Karpas-422 (cell line): ENCODE data around the gene B4GALT3. TPM values are rescaled to one million over a fixed set of nuclear protein-coding genes. Genes with fewer than 3 reads are reported as not detected.

Experiments
- DNase-seq: peaks from one replicate; pipeline ENCODE4 v3.0.0-alpha.2; 2015
- H2AFZ ChIP-seq: fragments of 200-600 bp; sonication (generic); 2 replicates; pipeline ENCODE4 v1.6.1; 2014; ENCODE audit warnings: antibody characterized with exemption, low read length, mixed read lengths
- H3K27ac ChIP-seq: fragments of 200-600 bp; sonication (generic); 2 replicates; pipeline ENCODE4 v1.5.1; 2014; ENCODE audit warnings: mild to moderate bottlenecking, low read length, moderate library complexity
- H3K27me3 ChIP-seq: fragments of 200-600 bp; sonication (generic); 2 replicates; pipeline ENCODE4 v1.6.1; 2014; ENCODE audit warnings: low read length, mixed read lengths
- H3K36me3 ChIP-seq: fragments of 200-600 bp; sonication (generic); 2 replicates; pipeline ENCODE4 v1.6.1; 2014; ENCODE audit warnings: low read length, mixed read lengths; ENCODE audit not compliant: insufficient read depth
- H3K4me1 ChIP-seq: fragments of 200-600 bp; sonication (generic); 2 replicates; pipeline ENCODE4 v1.6.1; 2014; ENCODE audit warnings: mild to moderate bottlenecking, low read length, mixed read lengths
- H3K4me2 ChIP-seq: fragments of 200-600 bp; sonication (generic); 2 replicates; pipeline ENCODE4 v1.6.1; 2014; ENCODE audit warnings: low read length, low read depth, mild to moderate bottlenecking; ENCODE audit not compliant: poor library complexity, severe bottlenecking
- H3K4me3 ChIP-seq: fragments of 200-600 bp; sonication (generic); 2 replicates; pipeline ENCODE4 v1.5.1; 2014; ENCODE audit warnings: mild to moderate bottlenecking, antibody characterized with exemption, low read length, mixed read lengths
- H3K79me2 ChIP-seq: fragments of 200-600 bp; sonication (generic); 2 replicates; pipeline ENCODE4 v1.6.1; 2014; ENCODE audit warnings: mild to moderate bottlenecking, low read length, mixed read lengths
- H3K9ac ChIP-seq: fragments of 200-600 bp; sonication (generic); 2 replicates; pipeline ENCODE4 v1.6.0; 2014; ENCODE audit warnings: low read length
- H3K9me2 ChIP-seq: fragments of 200-600 bp; sonication (generic), shearing (Covaris generic); replicated peaks from 2 replicates; pipeline ENCODE4 v1.6.0; 2014; ENCODE audit warnings: mild to moderate bottlenecking, low read length, moderate library complexity; ENCODE audit not compliant: insufficient read depth
- H3K9me3 ChIP-seq: fragments of 300-700, 200-600 bp; sonication (generic); 2 replicates; pipeline ENCODE4 v1.6.1; 2014; ENCODE audit warnings: low read length, mixed read lengths
- H4K20me1 ChIP-seq: fragments of 200-600 bp; sonication (generic); 2 replicates; pipeline ENCODE4 v1.6.1; 2014; ENCODE audit warnings: mild to moderate bottlenecking, antibody characterized with exemption, low read length, low read depth; ENCODE audit not compliant: insufficient read depth
- total RNA-seq: library from RNA; depleted of rRNA; stranded (reverse); fragments of >200 nt; shearing (Covaris generic); gene quantifications from 2 replicates; pipeline ENCODE4 v1.2.3, GENCODE V29; 2014; ENCODE audit warnings: low replicate concordance

Gene B4GALT3
- total RNA-seq, 1 experiment from 2014 or later, result 54.7 TPM

GRCh38 chr1:161159913-161160243 lies 17.4 kb downstream of the B4GALT3 start:
- Histone ChIP-seq H3K4me2 (peak overlapping the region; percentile 98), H3K4me3 (peak overlapping the region; percentile 95), H3K27ac (peak overlapping the region; percentile 74), H3K27me3 (no peaks in the 10 kb centered on the region), H3K79me2 (peaks cover 28% of the 10 kb centered on the region), H3K36me3 (0 out of 2 replicates have a peak, but pooled peaks cover 3% of the 10 kb centered on the region), H4K20me1 (no peaks in the 10 kb centered on the region), H3K4me1 (peaks cover 53% of the 10 kb centered on the region), H3K9ac (peak overlapping the region; percentile 98), H2AFZ (peak overlapping the region; percentile 65; the same call in 1 of the 2 replicates), H3K9me2 (no peaks in the 10 kb centered on the region), H3K9me3 (no peaks in the 10 kb centered on the region)
- no peak for DNase-seq

GRCh38 chr1:161159087-161159912 lies 18.0 kb downstream of the B4GALT3 start, which contains the start of gene USP21:
Gene USP21, plus strand, starts transcription at chr1:161159500. Its CDS starts 1,141 bp downstream, at chr1:161160641.
- Histone ChIP-seq H3K9me3 (no peaks in the 10 kb centered on the region), H3K79me2 (peaks cover 34% of the 10 kb centered on the region), H3K9ac (peak within 1 kb of the TSS; percentile 98)

GRCh38 chr1:161158316-161159010 lies 18.8 kb downstream of the B4GALT3 start:
- H3K27ac ChIP-seq, result peak overlapping the region; percentile 8; the same call in 1 of the 2 replicates
- H4K20me1 ChIP-seq, result no peaks in the 10 kb centered on the region
- DNase-seq, result no peak
- peaks cover 49% of the 10 kb centered on the region for H3K4me1 ChIP-seq
- H3K36me3 ChIP-seq, result 0 out of 2 replicates have a peak, but pooled peaks cover 3% of the 10 kb centered on the region
- H3K4me2 ChIP-seq, result peak overlapping the region; percentile 98
- peak overlapping the region; percentile 69; the same call in 1 of the 2 replicates for H2AFZ ChIP-seq
- no peaks in the 10 kb centered on the region for H3K27me3 ChIP-seq
- H3K9ac ChIP-seq, result peak overlapping the region; percentile 98
- H3K9me3 ChIP-seq, result no peaks in the 10 kb centered on the region
- peaks cover 37% of the 10 kb centered on the region for H3K79me2 ChIP-seq
- no peaks in the 10 kb centered on the region for H3K9me2 ChIP-seq
- peak overlapping the region; percentile 95 for H3K4me3 ChIP-seq

More at GRCh38 chr1:161159087-161159912, 18.0 kb downstream of the B4GALT3 start, which contains the start of gene USP21:
- Histone ChIP-seq H3K4me2 (peak within 1 kb of the TSS; percentile 98), H3K27ac (peak within 1 kb of the TSS; percentile 74), H3K9me2 (no peaks in the 10 kb centered on the region), H3K4me1 (peaks cover 53% of the 10 kb centered on the region), H4K20me1 (no peaks in the 10 kb centered on the region), H3K4me3 (peak within 1 kb of the TSS; percentile 95), H3K27me3 (no peaks in the 10 kb centered on the region), H2AFZ (peak within 1 kb of the TSS; percentile 69; the same call in 1 of the 2 replicates), H3K36me3 (0 out of 2 replicates have a peak, but pooled peaks cover 3% of the 10 kb centered on the region)
- peak; percentile 97 for DNase-seq

GRCh38 chr1:161157867-161158266 lies 19.4 kb downstream of the B4GALT3 start:
- no peaks in the 10 kb centered on the region for H3K27me3 ChIP-seq
- H3K4me1 ChIP-seq, result peaks cover 52% of the 10 kb centered on the region
- no peak overlapping the region for H3K4me2 ChIP-seq

GRCh38 chr1:161153682-161154337 lies 23.5 kb downstream of the B4GALT3 start, which contains the start of gene UFC1:
Gene UFC1, plus strand, starts transcription at chr1:161153978. Its CDS starts 20 bp downstream, at chr1:161153998.
- H3K36me3 ChIP-seq, result 0 out of 2 replicates have a peak, but pooled peaks cover 3% of the 10 kb centered on the region
- H3K9ac ChIP-seq, result peak within 1 kb of the TSS; percentile 84
- H3K4me2 ChIP-seq, result peak within 1 kb of the TSS; percentile 69
- no peaks in the 10 kb centered on the region for H3K9me3 ChIP-seq
- H3K27ac ChIP-seq, result peak within 1 kb of the TSS; percentile 84
- H3K4me1 ChIP-seq, result peaks cover 25% of the 10 kb centered on the region
- H2AFZ ChIP-seq, result peak within 1 kb of the TSS; percentile 87
- H4K20me1 ChIP-seq, result no peaks in the 10 kb centered on the region
- H3K79me2 ChIP-seq, result peaks cover 18% of the 10 kb centered on the region
- H3K27me3 ChIP-seq, result no peaks in the 10 kb centered on the region
- H3K4me3 ChIP-seq, result peak within 1 kb of the TSS; percentile 90
- H3K9me2 ChIP-seq, result no peaks in the 10 kb centered on the region
- peak; percentile 96 for DNase-seq

More at GRCh38 chr1:161157867-161158266, 19.4 kb downstream of the B4GALT3 start:
- Histone ChIP-seq H3K79me2 (peaks cover 37% of the 10 kb centered on the region), H3K36me3 (0 out of 2 replicates have a peak, but pooled peaks cover 3% of the 10 kb centered on the region), H3K27ac (no peak overlapping the region), H3K9ac (no peak overlapping the region), H3K9me2 (no peaks in the 10 kb centered on the region), H3K4me3 (no peak overlapping the region), H2AFZ (no peak overlapping the region), H3K9me3 (no peaks in the 10 kb centered on the region), H4K20me1 (no peaks in the 10 kb centered on the region)
- DNase-seq, result peak; percentile 62

GRCh38 chr1:161153176-161153575 lies 24.1 kb downstream of the B4GALT3 start:
- no peaks in the 10 kb centered on the region for H3K27me3 ChIP-seq
- peak overlapping the region; percentile 69 for H3K4me2 ChIP-seq
- H3K4me1 ChIP-seq, result peaks cover 18% of the 10 kb centered on the region
- H3K36me3 ChIP-seq, result 0 out of 2 replicates have a peak, but pooled peaks cover 3% of the 10 kb centered on the region
- no peaks in the 10 kb centered on the region for H3K9me2 ChIP-seq
- H3K9me3 ChIP-seq, result no peaks in the 10 kb centered on the region
- H3K9ac ChIP-seq, result peak overlapping the region; percentile 84
- H3K4me3 ChIP-seq, result peak overlapping the region; percentile 90
- peak; percentile 50 for DNase-seq
- no peaks in the 10 kb centered on the region for H4K20me1 ChIP-seq
- H3K79me2 ChIP-seq, result peaks cover 18% of the 10 kb centered on the region
- no peak overlapping the region for H2AFZ ChIP-seq
- peak overlapping the region; percentile 84 for H3K27ac ChIP-seq

- DNase-seq, result no peak
- Histone ChIP-seq H4K20me1 (no peaks in the 10 kb centered on the region), H3K9me3 (no peaks in the 10 kb centered on the region), H3K9ac (no peak overlapping the region), H3K4me3 (no peak overlapping the region), H3K9me2 (no peaks in the 10 kb centered on the region), H3K4me1 (no peaks in the 10 kb centered on the region), H3K27me3 (no peaks in the 10 kb centered on the region), H3K27ac (no peak overlapping the region), H3K36me3 (no peaks in the 10 kb centered on the region), H2AFZ (no peak overlapping the region), H3K4me2 (no peak overlapping the region), H3K79me2 (no peaks in the 10 kb centered on the region)
Measured at GRCh38 chr1:161145832-161146231, 31.5 kb downstream of the B4GALT3 start.
